ENCODE data around the gene FOXN3. TPM values are rescaled to one million over a fixed set of nuclear protein-coding genes. Genes with fewer than 3 reads are reported as not detected.

The FOXN3 gene
- total RNA-seq, 1 experiment from 2014 or later, result 8.8 TPM

GRCh38 chr14:89194376-89194775, 222.7 kb downstream of the FOXN3 start:
- no peak overlapping the region for H3K27ac ChIP-seq (ENCODE audit: low read length)
- H3K27me3 ChIP-seq (ENCODE audit: control insufficient read depth, insufficient read depth, low read length), result no peaks in the 10 kb centered on the region
- H3K4me1 ChIP-seq (ENCODE audit: control insufficient read depth, insufficient read depth, low read length), result no peaks in the 10 kb centered on the region
- ATAC-seq (no peak), DNase-seq (ENCODE audit: low read depth, low spot score) (no peak)
- CTCF ChIA-PET, result no interaction called here
- intact Hi-C loops (cut with micrococcal nuclease; ENCODE audit: unreplicated experiment) (no loop called here), in situ Hi-C loops (cut with HindIII; ENCODE audit: low pct_unique_long_range_greater_than_20kb, low sequenced_read_pairs) (no loop called here)
- H3K36me3 ChIP-seq (ENCODE audit: control insufficient read depth, insufficient read depth, low read length), result no peaks in the 10 kb centered on the region
- no peaks in the 10 kb centered on the region for H3K9me3 ChIP-seq (ENCODE audit: control insufficient read depth, insufficient read depth, low read depth, low read length)
- POLR2A ChIA-PET, result no interaction called here
- BruUV-seq (replicated peaks), result no TSS peak
- H3K4me3 ChIP-seq (ENCODE audit: low read depth in 2 of 2, low read length in 2 of 2), result no peak overlapping the region
- TF ChIP-seq SIN3A (IDR thresholded peaks at IDR 0.05; ENCODE audit: borderline replicate concordance, insufficient read depth, low read depth, low read length), result no peak
- no peak for TF ChIP-seq CTCF (IDR thresholded peaks at IDR 0.05)
- TF ChIP-seq REST (IDR thresholded peaks at IDR 0.05; ENCODE audit: insufficient read depth in 1 of 2, low read depth in 2 of 2, low read length in 1 of 2), result no peak
- TF ChIP-seq TCF7L2 (IDR thresholded peaks at IDR 0.05; ENCODE audit: low read depth, low read length), result no peak
- TF ChIP-seq POLR2AphosphoS5 (IDR thresholded peaks at IDR 0.05; ENCODE audit: low read depth, low read length), result no peak

- in situ Hi-C loops (cut with HindIII; ENCODE audit: low pct_unique_long_range_greater_than_20kb, low sequenced_read_pairs), result no loop called here
- no peaks in the 10 kb centered on the region for H3K36me3 ChIP-seq (ENCODE audit: control insufficient read depth, insufficient read depth, low read length)
- H3K9me3 ChIP-seq (ENCODE audit: control insufficient read depth, insufficient read depth, low read depth, low read length), result no peaks in the 10 kb centered on the region
- no TSS peak for BruUV-seq (replicated peaks)
- H3K27ac ChIP-seq (ENCODE audit: low read length), result no peak overlapping the region
- H3K27me3 ChIP-seq (ENCODE audit: control insufficient read depth, insufficient read depth, low read length), result no peaks in the 10 kb centered on the region
- H3K4me1 ChIP-seq (ENCODE audit: control insufficient read depth, insufficient read depth, low read length), result no peaks in the 10 kb centered on the region
- H3K4me3 ChIP-seq (ENCODE audit: low read depth in 2 of 2, low read length in 2 of 2), result no peak overlapping the region
- ChIA-PET POLR2A (no interaction called here), CTCF (no interaction called here)
- no peak for TF ChIP-seq SIN3A (IDR thresholded peaks at IDR 0.05; ENCODE audit: borderline replicate concordance, insufficient read depth, low read depth, low read length)
- no peak for TF ChIP-seq TCF7L2 (IDR thresholded peaks at IDR 0.05; ENCODE audit: low read depth, low read length)
- no peak for TF ChIP-seq POLR2AphosphoS5 (IDR thresholded peaks at IDR 0.05; ENCODE audit: low read depth, low read length)
- TF ChIP-seq REST (IDR thresholded peaks at IDR 0.05; ENCODE audit: insufficient read depth in 1 of 2, low read depth in 2 of 2, low read length in 1 of 2), result no peak
- no peak for TF ChIP-seq CTCF (IDR thresholded peaks at IDR 0.05)
- DNase-seq (ENCODE audit: low read depth, low spot score), result no peak
- intact Hi-C loops (cut with micrococcal nuclease; ENCODE audit: unreplicated experiment), result no loop called here
- no peak for ATAC-seq
These were observed 226.1 kb downstream of the FOXN3 start for GRCh38 chr14:89190765-89191513.
